ENCODE results near the gene ENTREP3. TPM values are rescaled to one million over a fixed set of nuclear protein-coding genes. Genes with fewer than 3 reads are reported as not detected.

The ENTREP3 gene
- total RNA-seq, 1 donor from 2014 or later = 2.1 TPM

- Histone ChIP-seq H3K27ac (ENCODE audit: low read depth, low read length) (no peak overlapping the region), H3K36me3 (ENCODE audit: control insufficient read depth in 3 of 3, insufficient read depth in 3 of 3, low read length in 3 of 3) (peaks cover 72 to 77% (median 76%) of the 10 kb centered on the region in 3 donors), H3K27me3 (ENCODE audit: control insufficient read depth in 3 of 3, insufficient read depth in 3 of 3, low read length in 3 of 3) (no peaks in the 10 kb centered on the region), H3K4me3 (ENCODE audit: low read length in 3 of 3) (no peak overlapping the region), H3K9ac (ENCODE audit: low read depth in 1 of 3, low read length in 3 of 3) (no peak overlapping the region), H3K9me3 (ENCODE audit: control insufficient read depth in 3 of 3, low read length in 3 of 3) (no peaks in the 10 kb centered on the region), H3K4me1 (ENCODE audit: control insufficient read depth in 3 of 3, insufficient read depth in 3 of 3, low read length in 3 of 3) (peaks cover 19 to 31% (median 23%) of the 10 kb centered on the region in 3 donors)
Observed at GRCh38 chr1:155266553-155266952, 11.3 kb upstream of the ENTREP3 start.

- H3K4me1 ChIP-seq (ENCODE audit: control insufficient read depth in 3 of 3, insufficient read depth in 3 of 3, low read length in 3 of 3) = peaks cover 28 to 43% (median 30%) of the 10 kb centered on the region in 3 donors
- no peak overlapping the region for H3K9ac ChIP-seq (ENCODE audit: low read depth in 1 of 3, low read length in 3 of 3)
- no peaks in the 10 kb centered on the region for H3K27me3 ChIP-seq (ENCODE audit: control insufficient read depth in 3 of 3, insufficient read depth in 3 of 3, low read length in 3 of 3)
- H3K27ac ChIP-seq (ENCODE audit: low read depth, low read length) = no peak overlapping the region
- H3K4me3 ChIP-seq (ENCODE audit: low read length in 3 of 3) = no peak overlapping the region
- H3K9me3 ChIP-seq (ENCODE audit: control insufficient read depth in 3 of 3, low read length in 3 of 3) = no peaks in the 10 kb centered on the region
- H3K36me3 ChIP-seq (ENCODE audit: control insufficient read depth in 3 of 3, insufficient read depth in 3 of 3, low read length in 3 of 3) = peaks cover 57 to 62% (median 61%) of the 10 kb centered on the region in 3 donors
Observed at GRCh38 chr1:155263067-155263466, 7.8 kb upstream of the ENTREP3 start.

- Histone ChIP-seq H3K36me3 (ENCODE audit: control insufficient read depth in 3 of 3, insufficient read depth in 3 of 3, low read length in 3 of 3) (peaks cover 53 to 59% (median 58%) of the 10 kb centered on the region in 3 donors), H3K27me3 (ENCODE audit: control insufficient read depth in 3 of 3, insufficient read depth in 3 of 3, low read length in 3 of 3) (no peaks in the 10 kb centered on the region)
Observed at GRCh38 chr1:155261852-155262673, 6.8 kb upstream of the ENTREP3 start, which contains the start of gene SCAMP3. TSS of gene SCAMP3 (minus strand) at chr1:155262360. CDS start at chr1:155262151, 209 bp downstream.

GRCh38 chr1:155261493-155261851, 6.2 kb upstream of the ENTREP3 start:
- peak overlapping the region; percentile 94 to 99 (median 97) for H3K9ac ChIP-seq (ENCODE audit: low read depth in 1 of 3, low read length in 3 of 3)
- no peaks in the 10 kb centered on the region for H3K9me3 ChIP-seq (ENCODE audit: control insufficient read depth in 3 of 3, low read length in 3 of 3)
- H3K4me1 ChIP-seq (ENCODE audit: control insufficient read depth in 3 of 3, insufficient read depth in 3 of 3, low read length in 3 of 3) = peaks cover 19 to 31% (median 22%) of the 10 kb centered on the region in 3 donors
- H3K36me3 ChIP-seq (ENCODE audit: control insufficient read depth in 3 of 3, insufficient read depth in 3 of 3, low read length in 3 of 3) = peaks cover 52 to 59% (median 58%) of the 10 kb centered on the region in 3 donors
- H3K27ac ChIP-seq (ENCODE audit: low read depth, low read length) = peak overlapping the region; percentile 86
- peak overlapping the region; percentile 96 to 99 (median 98) for H3K4me3 ChIP-seq (ENCODE audit: low read length in 3 of 3)
- H3K27me3 ChIP-seq (ENCODE audit: control insufficient read depth in 3 of 3, insufficient read depth in 3 of 3, low read length in 3 of 3) = no peaks in the 10 kb centered on the region

More at GRCh38 chr1:155261852-155262673, 6.8 kb upstream of the ENTREP3 start, which contains the start of gene SCAMP3:
- Histone ChIP-seq H3K4me1 (ENCODE audit: control insufficient read depth in 3 of 3, insufficient read depth in 3 of 3, low read length in 3 of 3) (peaks cover 20 to 34% (median 21%) of the 10 kb centered on the region in 3 donors), H3K9ac (ENCODE audit: low read depth in 1 of 3, low read length in 3 of 3) (peak within 1 kb of the TSS; percentile 94 to 99 (median 97)), H3K4me3 (ENCODE audit: low read length in 3 of 3) (peak within 1 kb of the TSS; percentile 96 to 99 (median 98)), H3K9me3 (ENCODE audit: control insufficient read depth in 3 of 3, low read length in 3 of 3) (no peaks in the 10 kb centered on the region), H3K27ac (ENCODE audit: low read depth, low read length) (peak within 1 kb of the TSS; percentile 86)

GRCh38 chr1:155260276-155260675, 5.0 kb upstream of the ENTREP3 start:
- H3K27ac ChIP-seq (ENCODE audit: low read depth, low read length) = no peak overlapping the region
- H3K4me3 ChIP-seq (ENCODE audit: low read length in 3 of 3) = no peak overlapping the region
- H3K36me3 ChIP-seq (ENCODE audit: control insufficient read depth in 3 of 3, insufficient read depth in 3 of 3, low read length in 3 of 3) = peaks cover 47 to 54% (median 49%) of the 10 kb centered on the region in 3 donors
- no peaks in the 10 kb centered on the region for H3K27me3 ChIP-seq (ENCODE audit: control insufficient read depth in 3 of 3, insufficient read depth in 3 of 3, low read length in 3 of 3)
- H3K9ac ChIP-seq (ENCODE audit: low read depth in 1 of 3, low read length in 3 of 3) = peak overlapping the region in 1 of 3 donors; percentile 25
- H3K9me3 ChIP-seq (ENCODE audit: control insufficient read depth in 3 of 3, low read length in 3 of 3) = no peaks in the 10 kb centered on the region
- peaks cover 25 to 39% (median 33%) of the 10 kb centered on the region in 3 donors for H3K4me1 ChIP-seq (ENCODE audit: control insufficient read depth in 3 of 3, insufficient read depth in 3 of 3, low read length in 3 of 3)

GRCh38 chr1:155256058-155256852, 972 bp upstream of the ENTREP3 start:
- peak overlapping the region; percentile 81 to 94 (median 90) for H3K9ac ChIP-seq (ENCODE audit: low read depth in 1 of 3, low read length in 3 of 3)
- peak overlapping the region; percentile 85 to 89 (median 85) for H3K4me3 ChIP-seq (ENCODE audit: low read length in 3 of 3)
- no peaks in the 10 kb centered on the region for H3K27me3 ChIP-seq (ENCODE audit: control insufficient read depth in 3 of 3, insufficient read depth in 3 of 3, low read length in 3 of 3)
- H3K36me3 ChIP-seq (ENCODE audit: control insufficient read depth in 3 of 3, insufficient read depth in 3 of 3, low read length in 3 of 3) = peaks cover 24 to 33% (median 24%) of the 10 kb centered on the region in 3 donors
- no peaks in the 10 kb centered on the region for H3K9me3 ChIP-seq (ENCODE audit: control insufficient read depth in 3 of 3, low read length in 3 of 3)
- peak overlapping the region; percentile 81 for H3K27ac ChIP-seq (ENCODE audit: low read depth, low read length)
- peaks cover 22 to 43% (median 34%) of the 10 kb centered on the region in 3 donors for H3K4me1 ChIP-seq (ENCODE audit: control insufficient read depth in 3 of 3, insufficient read depth in 3 of 3, low read length in 3 of 3)

- H3K9ac ChIP-seq (ENCODE audit: low read depth in 1 of 3, low read length in 3 of 3) = peak overlapping the region; percentile 81 to 94 (median 90)
- peaks cover 21 to 40% (median 35%) of the 10 kb centered on the region in 3 donors for H3K4me1 ChIP-seq (ENCODE audit: control insufficient read depth in 3 of 3, insufficient read depth in 3 of 3, low read length in 3 of 3)
- H3K27me3 ChIP-seq (ENCODE audit: control insufficient read depth in 3 of 3, insufficient read depth in 3 of 3, low read length in 3 of 3) = no peaks in the 10 kb centered on the region
- peaks cover 18 to 26% (median 19%) of the 10 kb centered on the region in 3 donors for H3K36me3 ChIP-seq (ENCODE audit: control insufficient read depth in 3 of 3, insufficient read depth in 3 of 3, low read length in 3 of 3)
- peak overlapping the region; percentile 85 to 89 (median 85) for H3K4me3 ChIP-seq (ENCODE audit: low read length in 3 of 3)
- H3K27ac ChIP-seq (ENCODE audit: low read depth, low read length) = peak overlapping the region; percentile 81
- H3K9me3 ChIP-seq (ENCODE audit: control insufficient read depth in 3 of 3, low read length in 3 of 3) = no peaks in the 10 kb centered on the region
Observed at GRCh38 chr1:155254714-155255242, 505 bp downstream of the ENTREP3 start.

GRCh38 chr1:155254228-155254713, 1.0 kb downstream of the ENTREP3 start:
- peak overlapping the region; percentile 81 for H3K27ac ChIP-seq (ENCODE audit: low read depth, low read length)
- peak overlapping the region; percentile 40 to 90 (median 81) for H3K9ac ChIP-seq (ENCODE audit: low read depth in 1 of 3, low read length in 3 of 3)
- no peaks in the 10 kb centered on the region for H3K27me3 ChIP-seq (ENCODE audit: control insufficient read depth in 3 of 3, insufficient read depth in 3 of 3, low read length in 3 of 3)
- H3K9me3 ChIP-seq (ENCODE audit: control insufficient read depth in 3 of 3, low read length in 3 of 3) = no peaks in the 10 kb centered on the region
- H3K4me3 ChIP-seq (ENCODE audit: low read length in 3 of 3) = peak overlapping the region; percentile 78 to 89 (median 85)
- peaks cover 17 to 26% (median 18%) of the 10 kb centered on the region in 3 donors for H3K36me3 ChIP-seq (ENCODE audit: control insufficient read depth in 3 of 3, insufficient read depth in 3 of 3, low read length in 3 of 3)
- peaks cover 21 to 40% (median 35%) of the 10 kb centered on the region in 3 donors for H3K4me1 ChIP-seq (ENCODE audit: control insufficient read depth in 3 of 3, insufficient read depth in 3 of 3, low read length in 3 of 3)

GRCh38 chr1:155253797-155254196, 1.5 kb downstream of the ENTREP3 start:
- H3K36me3 ChIP-seq (ENCODE audit: control insufficient read depth in 3 of 3, insufficient read depth in 3 of 3, low read length in 3 of 3) = peaks cover 17 to 25% (median 17%) of the 10 kb centered on the region in 3 donors
- H3K9me3 ChIP-seq (ENCODE audit: control insufficient read depth in 3 of 3, low read length in 3 of 3) = no peaks in the 10 kb centered on the region
- H3K4me3 ChIP-seq (ENCODE audit: low read length in 3 of 3) = peak overlapping the region; percentile 78 to 89 (median 85)
- H3K27ac ChIP-seq (ENCODE audit: low read depth, low read length) = peak overlapping the region; percentile 81
- peak overlapping the region; percentile 40 to 90 (median 81) for H3K9ac ChIP-seq (ENCODE audit: low read depth in 1 of 3, low read length in 3 of 3)
- H3K27me3 ChIP-seq (ENCODE audit: control insufficient read depth in 3 of 3, insufficient read depth in 3 of 3, low read length in 3 of 3) = no peaks in the 10 kb centered on the region
- H3K4me1 ChIP-seq (ENCODE audit: control insufficient read depth in 3 of 3, insufficient read depth in 3 of 3, low read length in 3 of 3) = peaks cover 21 to 40% (median 35%) of the 10 kb centered on the region in 3 donors

Data from skeletal muscle tissue (tissue), 4 donors.